Posterior cingulate gyrus (tissue), 11 donors: ENCODE measurements around the gene GPATCH8.

Experiments used
- DNase-seq, 10 donors: peaks; one replicate each; pipeline versions ENCODE4 v3.0.0 to v3.0.0-alpha.2; 2020 to 2021; ENCODE audit warnings: mixed read lengths in 3 of 10
- intact Hi-C: fragments of 100-400 bp; cut with DNase I; formaldehyde crosslinking; loops from one replicate; pipeline ENCODE4 v1.15.1; 2023

The GPATCH8 gene

GRCh38 chr17:44360826-44361225, 142.4 kb downstream of the GPATCH8 start:
- intact Hi-C loops, result no loop called here
- peak in 2 of 10 donors; percentile 75 to 84 for DNase-seq

DNA sequence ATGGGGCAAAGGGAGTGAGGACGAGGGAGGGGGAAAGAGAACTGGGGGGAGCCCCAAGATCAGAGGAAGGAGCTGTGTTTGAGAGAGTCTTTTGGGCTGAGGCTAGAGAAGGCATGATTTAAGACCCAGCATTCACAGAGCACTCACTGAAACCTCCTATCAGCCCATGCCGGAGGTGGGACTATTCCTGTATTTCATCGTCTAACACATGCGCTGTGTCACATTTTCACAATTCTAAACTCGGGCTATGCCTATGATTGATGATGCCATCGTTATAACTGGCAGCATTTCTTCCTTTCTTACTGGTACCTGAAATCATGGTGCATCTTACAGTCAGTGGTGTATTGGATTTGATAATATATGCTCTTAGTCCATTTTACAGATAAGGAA, 143.1 kb downstream of the GPATCH8 start:
- intact Hi-C loops, result no loop called here
- no peak for DNase-seq

- intact Hi-C loops, result no loop called here
- peak in 1 of 10 donors; percentile 71 for DNase-seq
These were observed 143.6 kb downstream of the GPATCH8 start for GRCh38 chr17:44359458-44360143.

GRCh38 chr17:44359006-44359405, 144.2 kb downstream of the GPATCH8 start:
- intact Hi-C loops, result no loop called here
- peak in 1 of 10 donors; percentile 55 for DNase-seq

DNA sequence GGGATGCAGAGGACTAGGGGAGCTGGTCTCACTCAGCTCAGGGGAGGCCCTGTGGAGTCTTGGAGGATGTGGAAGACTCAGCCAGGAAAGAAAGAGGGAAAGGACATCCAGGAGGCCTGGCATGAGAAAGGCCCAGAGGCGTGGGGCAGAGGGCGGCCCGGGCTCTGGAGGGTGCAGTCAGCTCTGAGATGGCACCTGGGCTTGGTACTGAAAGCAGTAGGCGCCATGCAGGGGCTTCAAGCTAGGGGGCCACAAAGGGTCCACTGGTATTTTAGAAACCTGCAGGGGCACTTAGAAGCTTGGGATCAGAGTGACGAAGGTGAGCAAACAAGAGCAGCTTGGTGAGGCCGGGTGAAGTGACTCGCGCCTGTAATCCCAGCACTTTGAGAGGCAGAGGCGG, 145.1 kb downstream of the GPATCH8 start:
- no peak for DNase-seq
- intact Hi-C loops, result no loop called here

GRCh38 chr17:44356241-44356640, 147.0 kb downstream of the GPATCH8 start:
- intact Hi-C loops, result no loop called here
- peak in 1 of 10 donors; percentile 69 for DNase-seq

- DNase-seq, result no peak
- intact Hi-C loops, result no loop called here
These were observed 147.5 kb downstream of the GPATCH8 start for GRCh38 chr17:44355642-44356099.

GRCh38 chr17:44354582-44355561, 148.3 kb downstream of the GPATCH8 start:
- intact Hi-C loops, result no loop called here
- DNase-seq, result peak in 1 of 10 donors; percentile 38

DNA sequence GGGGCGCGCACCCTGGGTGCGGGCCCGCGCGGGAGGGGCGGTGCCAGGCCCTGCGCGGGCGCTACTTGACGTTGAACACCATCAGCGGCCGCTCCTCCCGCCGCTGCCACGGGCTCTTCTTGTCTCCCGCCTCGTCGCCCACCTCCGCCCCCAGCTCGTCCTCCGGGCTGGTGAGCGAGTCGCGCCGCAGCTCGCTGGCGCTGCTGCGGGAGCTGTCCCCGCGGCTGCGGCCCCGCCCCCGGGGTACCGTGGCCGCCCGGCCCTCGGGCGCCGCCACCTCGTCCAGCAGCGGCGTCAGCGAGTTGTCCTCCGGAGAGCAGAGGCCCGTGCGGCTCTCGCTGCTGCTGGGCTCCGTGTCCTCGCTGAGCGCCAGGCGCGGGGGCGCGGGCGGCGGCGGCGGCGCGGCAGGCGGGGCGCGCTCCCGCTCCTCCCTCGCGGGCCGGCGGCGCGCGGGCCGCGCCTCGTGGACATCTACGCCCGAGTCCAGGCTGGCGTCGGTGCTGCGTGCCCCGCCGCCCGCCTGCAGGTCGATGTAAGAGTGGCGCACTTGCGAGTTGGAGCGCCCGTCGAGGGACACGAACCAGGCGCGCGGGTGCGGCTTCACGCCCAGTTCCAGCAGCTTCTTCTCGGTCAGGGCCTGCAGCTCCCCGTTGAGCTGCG, 149.4 kb downstream of the GPATCH8 start:
- intact Hi-C loops, result no loop called here
- peak in 3 of 10 donors; percentile 26 to 89 (median 80) for DNase-seq

GRCh38 chr17:44352828-44353671, 150.2 kb downstream of the GPATCH8 start:
- intact Hi-C loops, result no loop called here
- DNase-seq, result peak in 2 of 10 donors; percentile 48 to 59

GRCh38 chr17:44351961-44352827, 151.0 kb downstream of the GPATCH8 start:
- peak in 2 of 10 donors; percentile 73 to 86 for DNase-seq
- intact Hi-C loops, result no loop called here

DNA sequence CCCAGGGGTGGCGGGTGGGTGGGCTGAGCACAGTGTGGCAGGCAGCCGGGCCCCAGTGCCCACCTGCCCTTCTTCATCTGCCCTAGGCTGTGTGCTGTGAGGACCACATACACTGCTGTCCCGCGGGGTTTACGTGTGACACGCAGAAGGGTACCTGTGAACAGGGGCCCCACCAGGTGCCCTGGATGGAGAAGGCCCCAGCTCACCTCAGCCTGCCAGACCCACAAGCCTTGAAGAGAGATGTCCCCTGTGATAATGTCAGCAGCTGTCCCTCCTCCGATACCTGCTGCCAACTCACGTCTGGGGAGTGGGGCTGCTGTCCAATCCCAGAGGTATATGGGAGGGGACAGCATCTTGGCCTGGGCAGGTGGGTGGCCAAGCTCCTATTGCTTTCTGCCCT, 151.7 kb downstream of the GPATCH8 start:
- DNase-seq, result peak in 2 of 10 donors; percentile 52 to 64
- intact Hi-C loops, result no loop called here

GRCh38 chr17:44350733-44351226, 152.4 kb downstream of the GPATCH8 start:
- intact Hi-C loops, result no loop called here
- peak; percentile 61 to 96 (median 80) for DNase-seq

GRCh38 chr17:44349553-44350070, 153.6 kb downstream of the GPATCH8 start:
- intact Hi-C loops, result no loop called here
- DNase-seq, result peak in 1 of 10 donors; percentile 64

DNA sequence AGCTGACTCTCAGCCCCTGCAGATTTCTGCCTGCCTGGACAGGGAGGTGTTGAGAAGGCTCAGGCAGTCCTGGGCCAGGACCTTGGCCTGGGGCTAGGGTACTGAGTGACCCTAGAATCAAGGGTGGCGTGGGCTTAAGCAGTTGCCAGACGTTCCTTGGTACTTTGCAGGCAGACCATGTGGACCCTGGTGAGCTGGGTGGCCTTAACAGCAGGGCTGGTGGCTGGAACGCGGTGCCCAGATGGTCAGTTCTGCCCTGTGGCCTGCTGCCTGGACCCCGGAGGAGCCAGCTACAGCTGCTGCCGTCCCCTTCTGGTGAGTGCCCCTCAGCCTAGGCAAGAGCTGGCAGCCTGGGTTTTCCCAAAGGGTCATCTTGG, 154.2 kb downstream of the GPATCH8 start:
- intact Hi-C loops, result no loop called here
- peak in 1 of 10 donors; percentile 70 for DNase-seq

- peak in 3 of 10 donors; percentile 36 to 85 (median 74) for DNase-seq
These were observed 154.8 kb downstream of the GPATCH8 start for GRCh38 chr17:44348234-44348987.

More at GRCh38 chr17:44348234-44348987, 154.8 kb downstream of the GPATCH8 start:
- intact Hi-C loops, result no loop called here
